22Rv1 (cell line): ENCODE results near the gene PGLYRP3.

Source experiments
- H3K27ac ChIP-seq: fragments of 450-650 bp; 2 replicates; pipeline ENCODE4 v1.5.1; 2017
- CTCF ChIP-seq: fragments of 450-650 bp; IDR thresholded peaks from 2 replicates; pipeline ENCODE4 v1.5.1; 2017; ENCODE audit warnings: mild to moderate bottlenecking
- ZFX ChIP-seq: fragments of 450-650 bp; IDR thresholded peaks from 2 replicates; pipeline ENCODE4 v1.6.1; 2017; ENCODE audit warnings: antibody characterized with exemption, borderline replicate concordance

PGLYRP3 gene, protein sequence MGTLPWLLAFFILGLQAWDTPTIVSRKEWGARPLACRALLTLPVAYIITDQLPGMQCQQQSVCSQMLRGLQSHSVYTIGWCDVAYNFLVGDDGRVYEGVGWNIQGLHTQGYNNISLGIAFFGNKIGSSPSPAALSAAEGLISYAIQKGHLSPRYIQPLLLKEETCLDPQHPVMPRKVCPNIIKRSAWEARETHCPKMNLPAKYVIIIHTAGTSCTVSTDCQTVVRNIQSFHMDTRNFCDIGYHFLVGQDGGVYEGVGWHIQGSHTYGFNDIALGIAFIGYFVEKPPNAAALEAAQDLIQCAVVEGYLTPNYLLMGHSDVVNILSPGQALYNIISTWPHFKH

GRCh38 chr1:153312570-153313186 lies at the start of gene PGLYRP3:
TSS of gene PGLYRP3 (minus strand) at chr1:153312952. CDS start at chr1:153310665, 2,287 bp downstream.
- TF ChIP-seq ZFX (no peak), CTCF (no peak)
- no peak within 1 kb of the TSS for H3K27ac ChIP-seq

GRCh38 chr1:153362187-153362775 lies 49.5 kb upstream of the PGLYRP3 start:
- TF ChIP-seq CTCF = no peak
- TF ChIP-seq ZFX = no peak
- no peak overlapping the region for H3K27ac ChIP-seq

DNA sequence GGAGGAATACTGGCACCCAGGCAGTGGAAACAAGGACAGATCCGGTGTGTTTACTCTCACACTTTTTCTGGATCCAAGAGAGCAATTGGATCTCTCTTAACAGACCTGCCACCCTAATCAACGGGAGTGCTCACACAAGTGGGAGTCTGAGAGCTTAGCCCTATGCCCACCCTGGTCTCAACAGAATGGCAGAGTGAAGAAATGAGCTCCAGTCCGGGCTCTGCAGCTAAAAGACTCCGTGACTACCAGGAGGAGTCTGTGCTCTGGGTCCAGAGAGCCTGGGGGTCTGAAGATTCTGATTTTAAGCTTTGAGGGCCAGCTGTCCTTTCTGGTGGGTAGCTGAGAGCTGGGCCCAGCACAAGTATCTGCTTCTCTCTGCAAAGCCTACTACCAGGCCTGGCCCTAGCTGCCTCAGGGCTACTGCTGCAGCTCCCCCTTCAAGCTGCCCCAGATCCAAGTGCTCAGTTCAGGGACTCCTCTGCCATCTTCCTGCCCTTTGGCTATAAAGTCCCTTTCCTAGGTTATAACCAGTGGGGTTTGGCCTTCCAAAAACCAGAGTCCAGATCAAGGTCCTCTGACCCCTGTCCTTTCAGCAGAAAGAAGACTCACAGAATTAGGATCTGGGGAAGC lies 48.8 kb upstream of the PGLYRP3 start:
- no peak overlapping the region for H3K27ac ChIP-seq
- TF ChIP-seq ZFX (no peak), CTCF (no peak)

DNA sequence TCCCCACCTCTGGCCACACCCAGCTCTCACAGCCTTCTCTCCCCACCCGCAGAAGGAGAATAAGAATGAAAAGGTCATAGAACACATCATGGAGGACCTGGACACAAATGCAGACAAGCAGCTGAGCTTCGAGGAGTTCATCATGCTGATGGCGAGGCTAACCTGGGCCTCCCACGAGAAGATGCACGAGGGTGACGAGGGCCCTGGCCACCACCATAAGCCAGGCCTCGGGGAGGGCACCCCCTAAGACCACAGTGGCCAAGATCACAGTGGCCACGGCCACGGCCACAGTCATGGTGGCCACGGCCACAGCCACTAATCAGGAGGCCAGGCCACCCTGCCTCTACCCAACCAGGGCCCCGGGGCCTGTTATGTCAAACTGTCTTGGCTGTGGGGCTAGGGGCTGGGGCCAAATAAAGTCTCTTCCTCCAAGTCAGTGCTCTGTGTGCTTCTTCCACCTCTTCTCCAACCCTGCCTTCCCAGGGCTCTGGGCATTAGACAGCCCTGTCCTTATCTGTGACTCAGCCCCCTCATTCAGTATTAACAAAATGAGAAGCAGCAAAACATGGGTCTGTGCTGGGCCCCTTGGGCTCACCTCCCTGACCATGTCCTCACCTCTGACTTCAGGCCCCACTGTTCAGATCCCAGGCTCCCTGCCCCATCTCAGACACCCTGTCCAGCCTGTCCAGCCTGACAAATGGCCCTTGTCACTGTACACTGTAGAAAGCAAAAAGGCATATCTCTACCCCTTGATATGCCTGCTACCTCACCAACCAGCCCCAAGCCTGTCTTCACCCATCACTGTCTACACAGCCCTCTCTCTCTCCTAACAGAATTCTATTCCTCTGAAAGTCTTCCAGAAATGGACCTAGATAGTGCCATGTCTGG lies 48.1 kb upstream of the PGLYRP3 start:
- no peak overlapping the region for H3K27ac ChIP-seq
- TF ChIP-seq CTCF (no peak), ZFX (no peak)

GRCh38 chr1:153360190-153360589 lies 47.4 kb upstream of the PGLYRP3 start:
- TF ChIP-seq ZFX (no peak), CTCF (no peak)
- H3K27ac ChIP-seq = no peak overlapping the region

- TF ChIP-seq ZFX (no peak), CTCF (no peak)
- no peak overlapping the region for H3K27ac ChIP-seq
Observed at GRCh38 chr1:153359241-153359640, 46.5 kb upstream of the PGLYRP3 start.
